ENCODE results near the gene KLF13.

KLF13 gene

GRCh38 chr15:31317017-31317416 is 9.6 kb upstream of the KLF13 start:
- H2AK5ac ChIP-seq (ENCODE audit: low read length): no peak overlapping the region
- no peak overlapping the region for H3K56ac ChIP-seq (ENCODE audit: low read length)
- H3K23ac ChIP-seq (ENCODE audit: low read length): no peak overlapping the region
- H3K18ac ChIP-seq (ENCODE audit: low read length): no peak overlapping the region
- no peaks in the 10 kb centered on the region for H3K27me3 ChIP-seq (ENCODE audit: insufficient read depth, low read length, poor library complexity)
- H3K4ac ChIP-seq (ENCODE audit: low read depth, low read length): no peak overlapping the region
- no peak overlapping the region for H2BK5ac ChIP-seq (ENCODE audit: low read length)
- H3K4me1 ChIP-seq (ENCODE audit: control insufficient read depth, low read depth, low read length): no peaks in the 10 kb centered on the region
- H3K79me2 ChIP-seq (ENCODE audit: control insufficient read depth, insufficient read depth, low read length): no peaks in the 10 kb centered on the region
- H3K27ac ChIP-seq (ENCODE audit: low read depth, low read length): no peak overlapping the region
- H4K8ac ChIP-seq (ENCODE audit: low read depth, low read length): no peak overlapping the region
- no peak for DNase-seq
- no peak overlapping the region for H4K5ac ChIP-seq (ENCODE audit: low read length)
- no peak overlapping the region for H3K4me3 ChIP-seq (ENCODE audit: low read length)
- H3K79me1 ChIP-seq (ENCODE audit: low read length): no peaks in the 10 kb centered on the region
- H3K36me3 ChIP-seq (ENCODE audit: control insufficient read depth, insufficient read depth, low read length): no peaks in the 10 kb centered on the region
- H2BK120ac ChIP-seq (ENCODE audit: low read depth, low read length): no peak overlapping the region
- no peak overlapping the region for H2BK15ac ChIP-seq (replicated peaks; ENCODE audit: low read depth)
- WGBS (ENCODE audit: extremely low coverage, insufficient coverage, low lambda C conversion rate): no CpG with 5 or more reads among the region's 3 CpGs
- H3K9ac ChIP-seq (ENCODE audit: low read length): no peak overlapping the region
- no peak overlapping the region for H3K4me2 ChIP-seq (ENCODE audit: low read length)

- no peak overlapping the region for H3K4me2 ChIP-seq (ENCODE audit: low read length)
- H3K79me2 ChIP-seq (ENCODE audit: control insufficient read depth, insufficient read depth, low read length): no peaks in the 10 kb centered on the region
- H3K23ac ChIP-seq (ENCODE audit: low read length): no peak overlapping the region
- no peak overlapping the region for H2BK120ac ChIP-seq (ENCODE audit: low read depth, low read length)
- no peaks in the 10 kb centered on the region for H3K27me3 ChIP-seq (ENCODE audit: insufficient read depth, low read length, poor library complexity)
- no peak overlapping the region for H4K8ac ChIP-seq (ENCODE audit: low read depth, low read length)
- DNase-seq: no peak
- no peak overlapping the region for H3K4ac ChIP-seq (ENCODE audit: low read depth, low read length)
- H3K9ac ChIP-seq (ENCODE audit: low read length): no peak overlapping the region
- H2BK5ac ChIP-seq (ENCODE audit: low read length): no peak overlapping the region
- no peak overlapping the region for H2AK5ac ChIP-seq (ENCODE audit: low read length)
- no peak overlapping the region for H3K27ac ChIP-seq (ENCODE audit: low read depth, low read length)
- no peak overlapping the region for H3K56ac ChIP-seq (ENCODE audit: low read length)
- H3K79me1 ChIP-seq (ENCODE audit: low read length): no peaks in the 10 kb centered on the region
- no peaks in the 10 kb centered on the region for H3K36me3 ChIP-seq (ENCODE audit: control insufficient read depth, insufficient read depth, low read length)
- no peaks in the 10 kb centered on the region for H3K4me1 ChIP-seq (ENCODE audit: control insufficient read depth, low read depth, low read length)
- no peak overlapping the region for H4K5ac ChIP-seq (ENCODE audit: low read length)
- H3K18ac ChIP-seq (ENCODE audit: low read length): no peak overlapping the region
- no CpG with 5 or more reads among the region's 21 CpGs for WGBS (ENCODE audit: extremely low coverage, insufficient coverage, low lambda C conversion rate)
- no peak overlapping the region for H2BK15ac ChIP-seq (replicated peaks; ENCODE audit: low read depth)
- no peak overlapping the region for H3K4me3 ChIP-seq (ENCODE audit: low read length)
These were observed 9.0 kb upstream of the KLF13 start for GRCh38 chr15:31317421-31318327.

- H3K27me3 ChIP-seq (ENCODE audit: insufficient read depth, low read length, poor library complexity): no peaks in the 10 kb centered on the region
- DNase-seq: no peak
- no peak overlapping the region for H4K5ac ChIP-seq (ENCODE audit: low read length)
- no peak overlapping the region for H2BK5ac ChIP-seq (ENCODE audit: low read length)
- H2AK5ac ChIP-seq (ENCODE audit: low read length): no peak overlapping the region
- no peak overlapping the region for H3K9ac ChIP-seq (ENCODE audit: low read length)
- no CpG with 5 or more reads among the region's 4 CpGs for WGBS (ENCODE audit: extremely low coverage, insufficient coverage, low lambda C conversion rate)
- no peak overlapping the region for H3K27ac ChIP-seq (ENCODE audit: low read depth, low read length)
- no peak overlapping the region for H3K4ac ChIP-seq (ENCODE audit: low read depth, low read length)
- no peaks in the 10 kb centered on the region for H3K36me3 ChIP-seq (ENCODE audit: control insufficient read depth, insufficient read depth, low read length)
- no peaks in the 10 kb centered on the region for H3K79me1 ChIP-seq (ENCODE audit: low read length)
- H4K8ac ChIP-seq (ENCODE audit: low read depth, low read length): no peak overlapping the region
- H3K56ac ChIP-seq (ENCODE audit: low read length): no peak overlapping the region
- H3K23ac ChIP-seq (ENCODE audit: low read length): no peak overlapping the region
- no peak overlapping the region for H3K4me2 ChIP-seq (ENCODE audit: low read length)
- no peak overlapping the region for H3K18ac ChIP-seq (ENCODE audit: low read length)
- no peaks in the 10 kb centered on the region for H3K4me1 ChIP-seq (ENCODE audit: control insufficient read depth, low read depth, low read length)
- H2BK120ac ChIP-seq (ENCODE audit: low read depth, low read length): no peak overlapping the region
- no peak overlapping the region for H2BK15ac ChIP-seq (replicated peaks; ENCODE audit: low read depth)
- H3K4me3 ChIP-seq (ENCODE audit: low read length): no peak overlapping the region
- no peaks in the 10 kb centered on the region for H3K79me2 ChIP-seq (ENCODE audit: control insufficient read depth, insufficient read depth, low read length)
These were observed 8.2 kb upstream of the KLF13 start for GRCh38 chr15:31318429-31318828.

- no CpG with 5 or more reads among the region's 5 CpGs for WGBS (ENCODE audit: extremely low coverage, insufficient coverage, low lambda C conversion rate)
These were observed 6.6 kb upstream of the KLF13 start for GRCh38 chr15:31320022-31320421.

GRCh38 chr15:31321418-31321817 is 5.2 kb upstream of the KLF13 start:
- peaks cover 3% of the 10 kb centered on the region for H3K4me1 ChIP-seq (ENCODE audit: control insufficient read depth, low read depth, low read length)
- H3K36me3 ChIP-seq (ENCODE audit: control insufficient read depth, insufficient read depth, low read length): no peaks in the 10 kb centered on the region
- H3K18ac ChIP-seq (ENCODE audit: low read length): no peak overlapping the region
- H3K4me2 ChIP-seq (ENCODE audit: low read length): no peak overlapping the region
- no peaks in the 10 kb centered on the region for H3K79me2 ChIP-seq (ENCODE audit: control insufficient read depth, insufficient read depth, low read length)
- H3K56ac ChIP-seq (ENCODE audit: low read length): no peak overlapping the region
- no CpG with 5 or more reads among the region's 2 CpGs for WGBS (ENCODE audit: extremely low coverage, insufficient coverage, low lambda C conversion rate)
- no peaks in the 10 kb centered on the region for H3K27me3 ChIP-seq (ENCODE audit: insufficient read depth, low read length, poor library complexity)
- H2BK15ac ChIP-seq (replicated peaks; ENCODE audit: low read depth): no peak overlapping the region
- H3K4me3 ChIP-seq (ENCODE audit: low read length): no peak overlapping the region
- no peak overlapping the region for H3K27ac ChIP-seq (ENCODE audit: low read depth, low read length)
- no peak overlapping the region for H2BK5ac ChIP-seq (ENCODE audit: low read length)
- H2BK120ac ChIP-seq (ENCODE audit: low read depth, low read length): no peak overlapping the region
- H4K5ac ChIP-seq (ENCODE audit: low read length): no peak overlapping the region
- H3K79me1 ChIP-seq (ENCODE audit: low read length): no peaks in the 10 kb centered on the region
- no peak overlapping the region for H3K23ac ChIP-seq (ENCODE audit: low read length)
- no peak overlapping the region for H3K4ac ChIP-seq (ENCODE audit: low read depth, low read length)
- no peak for DNase-seq
- H3K9ac ChIP-seq (ENCODE audit: low read length): no peak overlapping the region
- no peak overlapping the region for H4K8ac ChIP-seq (ENCODE audit: low read depth, low read length)
- no peak overlapping the region for H2AK5ac ChIP-seq (ENCODE audit: low read length)

More at GRCh38 chr15:31320022-31320421, 6.6 kb upstream of the KLF13 start:
- no peak overlapping the region for H2BK120ac ChIP-seq (ENCODE audit: low read depth, low read length)
- H3K4ac ChIP-seq (ENCODE audit: low read depth, low read length): no peak overlapping the region
- H3K4me3 ChIP-seq (ENCODE audit: low read length): no peak overlapping the region
- no peaks in the 10 kb centered on the region for H3K27me3 ChIP-seq (ENCODE audit: insufficient read depth, low read length, poor library complexity)
- H3K4me1 ChIP-seq (ENCODE audit: control insufficient read depth, low read depth, low read length): peaks cover under 1% of the 10 kb centered on the region
- H3K23ac ChIP-seq (ENCODE audit: low read length): no peak overlapping the region
- no peaks in the 10 kb centered on the region for H3K36me3 ChIP-seq (ENCODE audit: control insufficient read depth, insufficient read depth, low read length)
- H2BK5ac ChIP-seq (ENCODE audit: low read length): no peak overlapping the region
- H3K4me2 ChIP-seq (ENCODE audit: low read length): no peak overlapping the region
- DNase-seq: no peak
- no peak overlapping the region for H4K8ac ChIP-seq (ENCODE audit: low read depth, low read length)
- no peaks in the 10 kb centered on the region for H3K79me2 ChIP-seq (ENCODE audit: control insufficient read depth, insufficient read depth, low read length)
- H3K79me1 ChIP-seq (ENCODE audit: low read length): no peaks in the 10 kb centered on the region
- no peak overlapping the region for H4K5ac ChIP-seq (ENCODE audit: low read length)
- H3K27ac ChIP-seq (ENCODE audit: low read depth, low read length): no peak overlapping the region
- H3K18ac ChIP-seq (ENCODE audit: low read length): no peak overlapping the region
- H2BK15ac ChIP-seq (replicated peaks; ENCODE audit: low read depth): no peak overlapping the region
- H3K9ac ChIP-seq (ENCODE audit: low read length): no peak overlapping the region
- no peak overlapping the region for H3K56ac ChIP-seq (ENCODE audit: low read length)
- no peak overlapping the region for H2AK5ac ChIP-seq (ENCODE audit: low read length)

GRCh38 chr15:31322504-31322903 is 4.1 kb upstream of the KLF13 start:
- Histone ChIP-seq H3K4me1 (ENCODE audit: control insufficient read depth, low read depth, low read length) (peaks cover 3% of the 10 kb centered on the region), H2BK15ac (replicated peaks; ENCODE audit: low read depth) (no peak overlapping the region), H2AK5ac (ENCODE audit: low read length) (no peak overlapping the region), H3K56ac (ENCODE audit: low read length) (no peak overlapping the region), H3K79me2 (ENCODE audit: control insufficient read depth, insufficient read depth, low read length) (no peaks in the 10 kb centered on the region), H3K27me3 (ENCODE audit: insufficient read depth, low read length, poor library complexity) (no peaks in the 10 kb centered on the region), H3K36me3 (ENCODE audit: control insufficient read depth, insufficient read depth, low read length) (no peaks in the 10 kb centered on the region), H4K8ac (ENCODE audit: low read depth, low read length) (no peak overlapping the region), H2BK5ac (ENCODE audit: low read length) (no peak overlapping the region), H3K4me3 (ENCODE audit: low read length) (no peak overlapping the region), H3K79me1 (ENCODE audit: low read length) (no peaks in the 10 kb centered on the region), H3K18ac (ENCODE audit: low read length) (no peak overlapping the region), H2BK120ac (ENCODE audit: low read depth, low read length) (no peak overlapping the region), H3K27ac (ENCODE audit: low read depth, low read length) (no peak overlapping the region), H3K9ac (ENCODE audit: low read length) (no peak overlapping the region), H3K4me2 (ENCODE audit: low read length) (no peak overlapping the region), H4K5ac (ENCODE audit: low read length) (no peak overlapping the region), H3K23ac (ENCODE audit: low read length) (no peak overlapping the region), H3K4ac (ENCODE audit: low read depth, low read length) (no peak overlapping the region)
- WGBS (ENCODE audit: extremely low coverage, insufficient coverage, low lambda C conversion rate): no CpG with 5 or more reads among the region's 6 CpGs
- no peak for DNase-seq

All from mesendoderm (in vitro differentiated cells).